HEK293T (cell line): Measurements from ENCODE around the gene TEX50.
"Not testable (repeated sequence)": the region's sequence is repeated elsewhere in the genome, so short reads cannot be mapped to it uniquely, and the experiment has no call there.

Experiments
- CTCF ChIA-PET: fragments of 350-600 bp; formaldehyde crosslinking; extraction: SDS; loops from one replicate; lab custom pipeline; 2021; ENCODE audit warnings: antibody characterized with exemption, inconsistent platforms; lab: Yijun Ruan, JAX
- POLR2A ChIA-PET: fragments of 350-600 bp; formaldehyde crosslinking; extraction: SDS; loops from one replicate; lab custom pipeline; 2020; ENCODE audit warnings: antibody characterized with exemption, inconsistent platforms; lab: Yijun Ruan, JAX
- DNase-seq: peaks from one replicate; pipeline ENCODE4 v3.0.0; 2012; ENCODE audit warnings: mixed read lengths; ENCODE audit errors: extremely low spot score
- ARNT ChIP-seq: fragments of 450-650 bp; IDR thresholded peaks from 2 replicates; pipeline ENCODE4 v1.6.1; 2017; ENCODE audit warnings: mild to moderate bottlenecking
- BHLHE40 ChIP-seq: fragments of 450-650 bp; IDR thresholded peaks from 2 replicates; pipeline ENCODE4 v1.6.1; 2016; ENCODE audit warnings: mild to moderate bottlenecking, moderate library complexity, borderline replicate concordance
- CTBP1 ChIP-seq: fragments of 450-650 bp; IDR thresholded peaks from 2 replicates; pipeline ENCODE4 v1.6.1; 2016; ENCODE audit warnings: borderline replicate concordance
- ELF4 ChIP-seq: fragments of 450-650 bp; IDR thresholded peaks from 2 replicates; pipeline ENCODE4 v1.6.1; 2017; ENCODE audit warnings: antibody characterized with exemption
- FOXA1 ChIP-seq: fragments of 450-650 bp; IDR thresholded peaks from 2 replicates; pipeline ENCODE4 v1.6.1; 2016; ENCODE audit warnings: mild to moderate bottlenecking
- FOXK2 ChIP-seq: fragments of 450-650 bp; IDR thresholded peaks from 2 replicates; pipeline ENCODE4 v1.6.1; 2016; ENCODE audit warnings: mild to moderate bottlenecking
- FOXM1 ChIP-seq: fragments of 450-650 bp; IDR thresholded peaks from 2 replicates; pipeline ENCODE4 v1.6.1; 2017; ENCODE audit warnings: mild to moderate bottlenecking, borderline replicate concordance
- HDGF ChIP-seq: fragments of 450-650 bp; IDR thresholded peaks from 2 replicates; pipeline ENCODE4 v1.6.1; 2017; ENCODE audit warnings: antibody characterized with exemption, borderline replicate concordance
- L3MBTL2 ChIP-seq: fragments of 450-650 bp; conservative IDR thresholded peaks from 2 replicates; pipeline ENCODE4 v1.6.1; 2016; ENCODE audit warnings: mild to moderate bottlenecking
- LEF1 ChIP-seq: fragments of 450-650 bp; IDR thresholded peaks from 2 replicates; pipeline ENCODE4 v1.6.1; 2017; ENCODE audit warnings: mild to moderate bottlenecking, borderline replicate concordance
- NFRKB ChIP-seq: fragments of 450-650 bp; IDR thresholded peaks from 2 replicates; pipeline ENCODE4 v1.6.1; 2016; ENCODE audit warnings: mild to moderate bottlenecking, moderate library complexity
- SP1 ChIP-seq: fragments of 450-650 bp; IDR thresholded peaks from 2 replicates; pipeline ENCODE4 v1.6.1; 2017
- SUZ12 ChIP-seq: fragments of 450-650 bp; IDR thresholded peaks from 2 replicates; pipeline ENCODE4 v1.6.1; 2016; ENCODE audit warnings: mild to moderate bottlenecking
- TARDBP ChIP-seq: fragments of 450-650 bp; IDR thresholded peaks from 2 replicates; pipeline ENCODE4 v1.6.1; 2016
- ZNF384 ChIP-seq: fragments of 450-650 bp; IDR thresholded peaks from 2 replicates; pipeline ENCODE4 v1.6.1; 2016
- TF ChIP-seq, protein P1 (sequence below): fragments of 450-650 bp; IDR thresholded peaks from 2 replicates; pipeline ENCODE4 v1.6.1; 2016

The TEX50 gene

DNA sequence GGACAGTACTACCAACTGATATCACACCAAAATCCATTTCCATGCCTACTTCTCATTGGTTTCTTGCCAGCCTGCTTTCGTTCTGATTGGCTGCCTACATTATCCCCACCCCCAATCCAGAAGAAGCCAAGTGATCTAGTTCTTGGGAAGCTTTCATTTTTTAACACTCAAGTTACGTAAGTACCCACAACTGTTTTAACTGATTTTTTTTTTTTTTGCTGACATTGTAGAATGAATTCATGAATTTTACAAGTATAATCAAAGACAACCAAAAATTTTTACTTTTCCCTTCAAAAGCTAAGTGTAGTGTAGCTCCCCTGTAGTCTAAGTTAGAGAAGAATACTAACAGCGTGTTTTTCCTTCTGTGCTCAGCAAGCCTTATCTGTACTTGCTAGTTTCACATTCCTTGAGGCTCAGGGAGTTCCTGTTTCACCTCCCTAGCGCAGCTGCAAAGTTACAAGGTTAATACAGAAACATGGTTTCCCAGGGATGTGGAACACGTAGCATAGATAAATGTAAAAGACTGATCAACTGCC is 32.0 kb upstream of the TEX50 start, which contains the start of gene SLC9C2:
SLC9C2 (minus strand) TSS at position 17 of the 536 bp plus-strand sequence. CDS start 1,296 bp downstream, outside the sequence.
- no peak for DNase-seq
- TF ChIP-seq SP1 (no peak), ZNF384 (no peak), HDGF (no peak), L3MBTL2 (no peak), FOXM1 (no peak), CTBP1 (no peak), ARNT (no peak), FOXA1 (no peak), FOXK2 (no peak), TARDBP (no peak), LEF1 (no peak), BHLHE40 (no peak), SUZ12 (no peak), NFRKB (no peak), ELF4 (no peak)
- TF ChIP-seq, protein P1, sequence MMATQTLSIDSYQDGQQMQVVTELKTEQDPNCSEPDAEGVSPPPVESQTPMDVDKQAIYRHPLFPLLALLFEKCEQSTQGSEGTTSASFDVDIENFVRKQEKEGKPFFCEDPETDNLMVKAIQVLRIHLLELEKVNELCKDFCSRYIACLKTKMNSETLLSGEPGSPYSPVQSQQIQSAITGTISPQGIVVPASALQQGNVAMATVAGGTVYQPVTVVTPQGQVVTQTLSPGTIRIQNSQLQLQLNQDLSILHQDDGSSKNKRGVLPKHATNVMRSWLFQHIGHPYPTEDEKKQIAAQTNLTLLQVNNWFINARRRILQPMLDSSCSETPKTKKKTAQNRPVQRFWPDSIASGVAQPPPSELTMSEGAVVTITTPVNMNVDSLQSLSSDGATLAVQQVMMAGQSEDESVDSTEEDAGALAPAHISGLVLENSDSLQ, result no peak
- ChIA-PET POLR2A (no interaction called here), CTCF (interaction anchor here (0.6 kb wide), 1 partner anchor 660 kb away, joined by 3 read pairs; no protein-coding TSS in a partner anchor)

DNA sequence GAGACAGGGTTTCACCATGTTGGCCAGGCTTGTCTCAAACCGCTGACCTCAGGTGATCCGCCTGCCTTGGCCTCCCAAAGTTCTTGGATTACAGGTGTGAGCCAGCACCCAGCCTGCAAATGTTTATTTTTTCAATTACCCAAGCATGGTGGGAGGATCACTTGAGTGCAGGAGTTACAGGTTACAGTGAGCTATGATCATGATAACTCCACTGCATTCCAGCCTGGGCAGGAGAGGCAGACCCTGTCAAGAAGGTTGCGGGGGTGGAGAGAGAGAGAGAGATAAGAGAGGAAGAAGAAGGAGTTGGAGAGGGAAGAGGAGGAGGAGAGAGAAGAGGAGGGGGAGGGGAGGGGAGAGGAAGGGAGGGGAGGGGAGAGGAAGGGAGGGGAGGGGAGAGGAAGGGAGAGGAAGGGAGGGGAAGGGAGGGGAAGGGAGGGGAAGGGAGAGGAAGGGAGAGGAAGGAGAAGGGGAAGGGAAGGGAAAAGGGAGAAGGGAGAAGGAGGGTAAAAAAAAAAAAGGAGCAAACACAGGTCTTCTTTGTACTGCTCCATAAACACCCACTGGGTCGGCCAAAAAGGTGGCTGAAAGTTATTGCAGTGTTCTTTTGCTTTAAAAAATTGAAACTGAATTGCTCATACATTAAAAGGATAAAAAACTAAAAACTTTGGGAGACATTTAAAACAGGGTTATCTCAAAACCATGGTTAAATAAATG is 26.5 kb upstream of the TEX50 start:
- no peak for TF ChIP-seq FOXM1
- DNase-seq, result no peak
- ChIA-PET CTCF (no interaction called here), POLR2A (no interaction called here)

DNA sequence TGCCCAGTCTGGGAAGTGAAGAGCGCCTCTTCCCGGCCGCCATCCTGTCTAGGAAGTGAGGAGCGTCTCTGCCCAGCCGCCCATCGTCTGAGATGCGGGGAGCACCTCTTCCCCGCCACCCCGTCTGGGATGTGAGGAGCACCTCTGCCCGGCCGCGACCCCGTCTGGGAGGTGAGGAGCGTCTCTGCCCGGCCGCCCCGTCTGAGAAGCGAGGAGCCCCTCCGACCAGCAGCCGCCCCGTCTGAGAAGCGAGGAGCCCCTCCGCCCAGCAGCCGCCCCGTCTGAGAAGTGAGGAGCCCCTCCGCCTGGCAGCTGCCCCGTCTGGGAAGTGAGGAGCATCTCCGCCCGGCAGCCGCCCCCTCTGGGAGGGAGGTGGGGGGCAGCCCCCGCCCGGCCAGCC is 22.1 kb upstream of the TEX50 start:
- DNase-seq, POLR2A ChIA-PET, CTCF ChIA-PET: not testable (repeated sequence)

- TF ChIP-seq FOXK2 (no peak), HDGF (no peak), CTBP1 (no peak), FOXM1 (no peak), BHLHE40 (no peak), ARNT (no peak), L3MBTL2 (no peak), LEF1 (no peak), ELF4 (no peak), ZNF384 (no peak), SP1 (no peak), TARDBP (no peak), SUZ12 (no peak), FOXA1 (no peak), NFRKB (no peak)
- TF ChIP-seq, protein P1, result no peak
- no peak for DNase-seq
- CTCF ChIA-PET, result interaction anchor here (0.7 kb wide), 1 partner anchor 212 kb away, joined by 5 read pairs; no protein-coding TSS in a partner anchor
- POLR2A ChIA-PET, result no interaction called here
Measured at GRCh38 chr1:173616859-173617258, 18.3 kb upstream of the TEX50 start.

- TF ChIP-seq ELF4 (no peak), ZNF384 (no peak), SUZ12 (no peak), FOXM1 (no peak), NFRKB (no peak), CTBP1 (no peak)
- TF ChIP-seq, protein P1, result no peak
- DNase-seq, result no peak
- POLR2A ChIA-PET, result no interaction called here
- CTCF ChIA-PET, result no interaction called here
Measured at GRCh38 chr1:173627269-173627668, 7.9 kb upstream of the TEX50 start.

DNA sequence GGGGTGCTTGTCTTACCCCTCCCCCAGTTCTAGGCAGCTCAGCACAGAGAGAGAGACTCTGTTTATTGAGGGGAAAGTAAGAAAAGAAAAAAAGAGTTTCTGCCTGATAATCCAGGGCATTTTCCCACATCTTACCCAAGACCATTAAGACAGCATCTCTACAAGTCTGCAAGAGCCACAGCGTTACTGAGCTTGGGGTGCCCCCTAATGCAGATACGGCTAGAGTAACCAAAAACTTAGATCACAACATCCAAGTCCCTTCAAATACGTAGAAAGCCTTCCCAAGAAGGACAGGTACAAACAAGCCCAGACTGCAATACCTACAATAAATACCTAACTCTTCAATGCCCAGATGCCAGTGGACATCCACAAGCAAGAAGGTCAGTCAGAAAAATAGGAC is 6.2 kb upstream of the TEX50 start:
- ChIA-PET POLR2A (no interaction called here), CTCF (no interaction called here)
- no peak for TF ChIP-seq LEF1
- no peak for DNase-seq

DNA sequence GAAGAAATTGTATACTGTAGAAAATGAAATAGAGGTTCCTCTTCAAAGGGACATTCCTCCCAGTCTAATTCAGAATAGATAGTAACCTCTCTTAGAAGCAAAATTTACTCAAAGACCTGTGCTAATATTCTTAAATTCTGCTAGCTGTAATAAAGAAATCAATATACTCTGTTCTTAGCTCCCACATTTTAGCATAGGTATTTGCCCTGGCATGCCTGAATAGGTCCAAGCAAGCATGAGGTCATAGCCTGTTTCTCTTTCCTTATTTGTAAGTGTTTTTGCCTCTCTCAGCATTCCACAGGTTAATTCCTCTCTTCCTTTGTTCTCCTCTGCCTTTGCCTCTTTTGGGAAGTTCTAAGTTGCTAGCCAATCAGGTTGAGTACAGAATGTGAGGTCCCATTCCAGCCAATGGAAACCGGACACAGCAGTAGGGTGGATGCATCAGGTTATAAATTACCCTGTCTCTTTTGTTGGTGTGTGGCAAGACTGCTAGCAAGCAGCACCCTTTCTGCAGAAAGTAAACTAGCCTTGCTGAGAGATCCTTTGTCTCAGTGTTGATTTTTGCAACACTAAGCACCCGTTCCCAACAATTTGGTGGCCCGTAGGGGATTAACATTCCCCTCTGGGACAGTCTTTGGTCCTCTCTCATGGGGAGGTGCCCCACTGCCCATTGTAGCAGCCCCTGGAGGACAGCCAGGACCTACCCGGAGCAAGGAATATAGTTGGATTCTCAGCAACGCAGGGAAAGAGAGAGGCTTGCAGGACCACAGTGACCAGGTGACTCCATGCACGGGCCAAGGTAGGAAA is 2.3 kb downstream of the TEX50 start:
- DNase-seq, POLR2A ChIA-PET, CTCF ChIA-PET: not testable (repeated sequence)
